ENCODE measurements around the gene IRAK2. TPM values are rescaled to one million over a fixed set of nuclear protein-coding genes. Genes with fewer than 3 reads are reported as not detected.
A peak's percentile ranks its signal among the peaks of the same experiment; 100 is the strongest.

The IRAK2 gene
- total and polyA plus RNA-seq, 2 donors, result 3.3 to 3.9 TPM

- H3K27me3 ChIP-seq (ENCODE audit: control insufficient read depth in 2 of 2, insufficient read depth in 1 of 2, low read length in 1 of 2), result no peaks in the 10 kb centered on the region
- no peaks in the 10 kb centered on the region for H3K36me3 ChIP-seq (ENCODE audit: control insufficient read depth in 2 of 2, insufficient read depth in 2 of 2, low read length in 1 of 2)
- no peak overlapping the region for H3K4me3 ChIP-seq (ENCODE audit: low read length in 2 of 2)
- H3K27ac ChIP-seq (ENCODE audit: low read depth in 1 of 2, low read length in 1 of 2), result no peak overlapping the region
- no peaks in the 10 kb centered on the region for H3K9me3 ChIP-seq (ENCODE audit: control insufficient read depth in 2 of 2, insufficient read depth in 1 of 2, low read length in 1 of 2)
- DNase-seq (ENCODE audit: low read depth in 6 of 9, low spot score in 9 of 9), result no peak
- H3K4me1 ChIP-seq (ENCODE audit: control insufficient read depth in 2 of 2, insufficient read depth in 2 of 2, low read length in 2 of 2), result peaks cover 0 to 14% of the 10 kb centered on the region in 2 donors
- 86% methylated on average over 10 of the region's 10 CpGs for WGBS
These were observed 16.1 kb downstream of the IRAK2 start for GRCh38 chr3:10180738-10181295.

- Histone ChIP-seq H3K4me3 (ENCODE audit: low read length in 2 of 2) (no peak overlapping the region), H3K4me1 (ENCODE audit: control insufficient read depth in 2 of 2, insufficient read depth in 2 of 2, low read length in 2 of 2) (peaks cover 3 to 35% of the 10 kb centered on the region in 2 donors), H3K27ac (ENCODE audit: low read depth in 1 of 2, low read length in 1 of 2) (no peak overlapping the region), H3K27me3 (ENCODE audit: control insufficient read depth in 2 of 2, insufficient read depth in 1 of 2, low read length in 1 of 2) (no peaks in the 10 kb centered on the region), H3K9me3 (ENCODE audit: control insufficient read depth in 2 of 2, insufficient read depth in 1 of 2, low read length in 1 of 2) (no peaks in the 10 kb centered on the region), H3K36me3 (ENCODE audit: control insufficient read depth in 2 of 2, insufficient read depth in 2 of 2, low read length in 1 of 2) (no peaks in the 10 kb centered on the region)
- WGBS, result 98% methylated on average over 5 of the region's 5 CpGs
- no peak for DNase-seq (ENCODE audit: low read depth in 6 of 9, low spot score in 9 of 9)
These were observed 18.2 kb downstream of the IRAK2 start for GRCh38 chr3:10182950-10183349.

GRCh38 chr3:10184250-10184649, 19.5 kb downstream of the IRAK2 start:
- no peak for DNase-seq (ENCODE audit: low read depth in 6 of 9, low spot score in 9 of 9)
- Histone ChIP-seq H3K9me3 (ENCODE audit: control insufficient read depth in 2 of 2, insufficient read depth in 1 of 2, low read length in 1 of 2) (no peaks in the 10 kb centered on the region), H3K27me3 (ENCODE audit: control insufficient read depth in 2 of 2, insufficient read depth in 1 of 2, low read length in 1 of 2) (no peaks in the 10 kb centered on the region), H3K4me1 (ENCODE audit: control insufficient read depth in 2 of 2, insufficient read depth in 2 of 2, low read length in 2 of 2) (peaks cover 8 to 43% of the 10 kb centered on the region in 2 donors), H3K36me3 (ENCODE audit: control insufficient read depth in 2 of 2, insufficient read depth in 2 of 2, low read length in 1 of 2) (no peaks in the 10 kb centered on the region), H3K4me3 (ENCODE audit: low read length in 2 of 2) (no peak overlapping the region), H3K27ac (ENCODE audit: low read depth in 1 of 2, low read length in 1 of 2) (no peak overlapping the region)
- WGBS, result 88% methylated on average over 2 of the region's 2 CpGs

- 49% methylated on average over 12 of the region's 12 CpGs for WGBS
These were observed 21.4 kb downstream of the IRAK2 start for GRCh38 chr3:10185804-10186762.

GRCh38 chr3:10187290-10187876, 22.7 kb downstream of the IRAK2 start:
- no peaks in the 10 kb centered on the region for H3K36me3 ChIP-seq (ENCODE audit: control insufficient read depth in 2 of 2, insufficient read depth in 2 of 2, low read length in 1 of 2)
- H3K27ac ChIP-seq (ENCODE audit: low read depth in 1 of 2, low read length in 1 of 2), result peak overlapping the region in 1 of 2 donors; percentile 33
- WGBS, result 94% methylated on average over 4 of the region's 4 CpGs
- no peak for DNase-seq (ENCODE audit: low read depth in 6 of 9, low spot score in 9 of 9)
- H3K27me3 ChIP-seq (ENCODE audit: control insufficient read depth in 2 of 2, insufficient read depth in 1 of 2, low read length in 1 of 2), result no peaks in the 10 kb centered on the region
- no peak overlapping the region for H3K4me3 ChIP-seq (ENCODE audit: low read length in 2 of 2)
- no peaks in the 10 kb centered on the region for H3K9me3 ChIP-seq (ENCODE audit: control insufficient read depth in 2 of 2, insufficient read depth in 1 of 2, low read length in 1 of 2)
- peaks cover 22 to 71% of the 10 kb centered on the region in 2 donors for H3K4me1 ChIP-seq (ENCODE audit: control insufficient read depth in 2 of 2, insufficient read depth in 2 of 2, low read length in 2 of 2)

More at GRCh38 chr3:10185804-10186762, 21.4 kb downstream of the IRAK2 start:
- Histone ChIP-seq H3K4me3 (ENCODE audit: low read length in 2 of 2) (no peak overlapping the region), H3K27me3 (ENCODE audit: control insufficient read depth in 2 of 2, insufficient read depth in 1 of 2, low read length in 1 of 2) (no peaks in the 10 kb centered on the region), H3K36me3 (ENCODE audit: control insufficient read depth in 2 of 2, insufficient read depth in 2 of 2, low read length in 1 of 2) (no peaks in the 10 kb centered on the region), H3K4me1 (ENCODE audit: control insufficient read depth in 2 of 2, insufficient read depth in 2 of 2, low read length in 2 of 2) (peaks cover 17 to 58% of the 10 kb centered on the region in 2 donors), H3K27ac (ENCODE audit: low read depth in 1 of 2, low read length in 1 of 2) (peak overlapping the region; percentile 71 to 72), H3K9me3 (ENCODE audit: control insufficient read depth in 2 of 2, insufficient read depth in 1 of 2, low read length in 1 of 2) (no peaks in the 10 kb centered on the region)
- DNase-seq (ENCODE audit: low read depth in 6 of 9, low spot score in 9 of 9), result peak in 2 of 9 donors; percentile 44 to 67

- no peak overlapping the region for H3K27ac ChIP-seq (ENCODE audit: low read depth in 1 of 2, low read length in 1 of 2)
- peaks cover 26 to 77% of the 10 kb centered on the region in 2 donors for H3K4me1 ChIP-seq (ENCODE audit: control insufficient read depth in 2 of 2, insufficient read depth in 2 of 2, low read length in 2 of 2)
- no peak for DNase-seq (ENCODE audit: low read depth in 6 of 9, low spot score in 9 of 9)
- H3K4me3 ChIP-seq (ENCODE audit: low read length in 2 of 2), result no peak overlapping the region
- 96% methylated on average over 2 of the region's 2 CpGs for WGBS
- no peaks in the 10 kb centered on the region for H3K27me3 ChIP-seq (ENCODE audit: control insufficient read depth in 2 of 2, insufficient read depth in 1 of 2, low read length in 1 of 2)
- no peaks in the 10 kb centered on the region for H3K36me3 ChIP-seq (ENCODE audit: control insufficient read depth in 2 of 2, insufficient read depth in 2 of 2, low read length in 1 of 2)
- H3K9me3 ChIP-seq (ENCODE audit: control insufficient read depth in 2 of 2, insufficient read depth in 1 of 2, low read length in 1 of 2), result no peaks in the 10 kb centered on the region
These were observed 23.2 kb downstream of the IRAK2 start for GRCh38 chr3:10187944-10188343.

GRCh38 chr3:10188804-10189556, 24.3 kb downstream of the IRAK2 start:
- Histone ChIP-seq H3K36me3 (ENCODE audit: control insufficient read depth in 2 of 2, insufficient read depth in 2 of 2, low read length in 1 of 2) (no peaks in the 10 kb centered on the region), H3K4me1 (ENCODE audit: control insufficient read depth in 2 of 2, insufficient read depth in 2 of 2, low read length in 2 of 2) (peaks cover 36 to 83% of the 10 kb centered on the region in 2 donors), H3K9me3 (ENCODE audit: control insufficient read depth in 2 of 2, insufficient read depth in 1 of 2, low read length in 1 of 2) (no peaks in the 10 kb centered on the region), H3K27me3 (ENCODE audit: control insufficient read depth in 2 of 2, insufficient read depth in 1 of 2, low read length in 1 of 2) (no peaks in the 10 kb centered on the region), H3K27ac (ENCODE audit: low read depth in 1 of 2, low read length in 1 of 2) (peak overlapping the region; percentile 70 to 81), H3K4me3 (ENCODE audit: low read length in 2 of 2) (no peak overlapping the region)
- 77% methylated on average over 11 of the region's 11 CpGs for WGBS
- DNase-seq (ENCODE audit: low read depth in 6 of 9, low spot score in 9 of 9), result no peak

GRCh38 chr3:10189557-10190354, 25.0 kb downstream of the IRAK2 start:
- WGBS, result 28% methylated on average over 7 of the region's 7 CpGs
- peak overlapping the region; percentile 70 to 81 for H3K27ac ChIP-seq (ENCODE audit: low read depth in 1 of 2, low read length in 1 of 2)
- H3K27me3 ChIP-seq (ENCODE audit: control insufficient read depth in 2 of 2, insufficient read depth in 1 of 2, low read length in 1 of 2), result no peaks in the 10 kb centered on the region
- DNase-seq (ENCODE audit: low read depth in 6 of 9, low spot score in 9 of 9), result peak in 2 of 9 donors; percentile 24 to 55
- H3K4me1 ChIP-seq (ENCODE audit: control insufficient read depth in 2 of 2, insufficient read depth in 2 of 2, low read length in 2 of 2), result peaks cover 44 to 86% of the 10 kb centered on the region in 2 donors
- H3K36me3 ChIP-seq (ENCODE audit: control insufficient read depth in 2 of 2, insufficient read depth in 2 of 2, low read length in 1 of 2), result no peaks in the 10 kb centered on the region
- H3K4me3 ChIP-seq (ENCODE audit: low read length in 2 of 2), result no peak overlapping the region
- H3K9me3 ChIP-seq (ENCODE audit: control insufficient read depth in 2 of 2, insufficient read depth in 1 of 2, low read length in 1 of 2), result no peaks in the 10 kb centered on the region
